Mesenchymal stem cell (in vitro differentiated cells and primary cell): Measurements from ENCODE around the gene SLC13A5.

Source experiments
- DNase-seq: peaks from one replicate; pipeline ENCODE4 v3.0.0-alpha.2; 2013
- H2AFZ ChIP-seq: one replicate; pipeline ENCODE4 v1.6.1; 2013; ENCODE audit warnings: low read depth, mild to moderate bottlenecking, control low read depth, inconsistent platforms, low read length, moderate library complexity
- H2AK5ac ChIP-seq: 2 replicates; pipeline ENCODE4 v1.6.1; 2013; ENCODE audit warnings: low read length, moderate library complexity, mild to moderate bottlenecking, inconsistent platforms; ENCODE audit not compliant: severe bottlenecking
- H2BK120ac ChIP-seq: one replicate; pipeline ENCODE4 v1.6.1; 2013; ENCODE audit warnings: low read depth, mild to moderate bottlenecking, inconsistent platforms, low read length, moderate library complexity
- H2BK12ac ChIP-seq, 2 experiments: one replicate each; pipeline ENCODE4 v1.6.1; 2013; ENCODE audit warnings: inconsistent platforms in 2 of 2, low read length in 2 of 2, mild to moderate bottlenecking in 2 of 2, moderate library complexity in 2 of 2, control low read depth in 1 of 2
- H2BK15ac ChIP-seq: one replicate; pipeline ENCODE4 v1.6.1; 2013; ENCODE audit warnings: mild to moderate bottlenecking, low read depth, inconsistent platforms; ENCODE audit not compliant: poor library complexity, severe bottlenecking
- H2BK5ac ChIP-seq: 2 replicates; pipeline ENCODE4 v1.6.1; 2013; ENCODE audit warnings: low read depth, mild to moderate bottlenecking, low read length, control low read depth, inconsistent platforms; ENCODE audit not compliant: poor library complexity, severe bottlenecking
- H3K14ac ChIP-seq, 2 experiments: one replicate each; pipeline ENCODE4 v1.6.1; 2013; ENCODE audit warnings: inconsistent platforms in 2 of 2, low read length in 2 of 2, control low read depth in 1 of 2, mild to moderate bottlenecking in 1 of 2, moderate library complexity in 1 of 2
- H3K18ac ChIP-seq, 2 experiments: one replicate each; pipeline ENCODE4 v1.6.1; 2013; ENCODE audit warnings: inconsistent platforms in 2 of 2, low read length in 2 of 2, control low read depth in 1 of 2, low read depth in 1 of 2, mild to moderate bottlenecking in 1 of 2
- H3K23ac ChIP-seq, 2 experiments: one replicate each; pipeline ENCODE4 v1.6.1; 2013; ENCODE audit warnings: inconsistent platforms in 2 of 2, low read length in 2 of 2, mild to moderate bottlenecking in 2 of 2, moderate library complexity in 2 of 2, control low read depth in 1 of 2
- H3K27ac ChIP-seq: 2 replicates; pipeline ENCODE4 v1.5.1; 2013; ENCODE audit warnings: mild to moderate bottlenecking, moderate library complexity, low read length, control low read depth, inconsistent platforms; ENCODE audit not compliant: poor library complexity, severe bottlenecking
- H3K27me3 ChIP-seq, 2 experiments: 2 replicates each; pipeline versions ENCODE4 v1.6.1 to v1.7.0; 2013; ENCODE audit warnings: low read length in 2 of 2, mild to moderate bottlenecking in 2 of 2, moderate library complexity in 2 of 2, control low read depth in 1 of 2, inconsistent platforms in 1 of 2; ENCODE audit not compliant: control insufficient read depth in 1 of 2, insufficient read depth in 1 of 2
- H3K36me3 ChIP-seq, 2 experiments: 2 replicates each; pipeline versions ENCODE4 v1.6.1 to v1.7.0; 2013; ENCODE audit warnings: low read length in 2 of 2, control low read depth in 1 of 2, inconsistent platforms in 1 of 2, low read depth in 1 of 2, mild to moderate bottlenecking in 1 of 2; ENCODE audit not compliant: insufficient read depth in 2 of 2, control insufficient read depth in 1 of 2
- H3K4ac ChIP-seq, 2 experiments: one replicate each; pipeline ENCODE4 v1.6.1; 2013; ENCODE audit warnings: inconsistent platforms in 2 of 2, low read length in 2 of 2, mild to moderate bottlenecking in 2 of 2, moderate library complexity in 2 of 2, control low read depth in 1 of 2, low read depth in 1 of 2
- H3K4me1 ChIP-seq: 2 replicates; pipeline ENCODE4 v1.6.1; 2013; ENCODE audit warnings: low read depth, low read length, control low read depth; ENCODE audit not compliant: control insufficient read depth, insufficient read depth
- H3K4me2 ChIP-seq: 2 replicates; pipeline ENCODE4 v1.6.1; 2013; ENCODE audit warnings: low read length, mild to moderate bottlenecking, inconsistent platforms; ENCODE audit not compliant: poor library complexity, severe bottlenecking
- H3K4me3 ChIP-seq, 2 experiments: 2 replicates each; pipeline versions ENCODE4 v1.5.1 to v1.7.0; 2013; ENCODE audit warnings: low read length in 2 of 2, mild to moderate bottlenecking in 2 of 2, control low read depth in 1 of 2, low read depth in 1 of 2; ENCODE audit not compliant: insufficient read depth in 1 of 2
- H3K79me1 ChIP-seq: replicated peaks from 2 replicates; pipeline ENCODE4 v1.6.1; 2013; ENCODE audit warnings: mild to moderate bottlenecking, control low read depth, low read length, inconsistent platforms; ENCODE audit not compliant: poor library complexity, severe bottlenecking
- H3K9ac ChIP-seq: 2 replicates; pipeline ENCODE4 v1.7.0; 2013; ENCODE audit warnings: mild to moderate bottlenecking, low read length, moderate library complexity
- H3K9me3 ChIP-seq: 2 replicates; pipeline ENCODE4 v1.7.0; 2013; ENCODE audit warnings: mild to moderate bottlenecking, low read length; ENCODE audit not compliant: control insufficient read depth
- H4K8ac ChIP-seq: one replicate; pipeline ENCODE4 v1.6.1; 2013; ENCODE audit warnings: inconsistent platforms, mild to moderate bottlenecking, low read length, moderate library complexity
- H4K91ac ChIP-seq: one replicate; pipeline ENCODE4 v1.6.1; 2013; ENCODE audit warnings: mild to moderate bottlenecking, low read length, inconsistent platforms
- WGBS: methylation state at CpG from one replicate; pipeline ENCODE4 v1.1.7; 2013; ENCODE audit warnings: mixed read lengths; 5-methylcytosine and 5-hydroxymethylcytosine counted together

SLC13A5 gene

DNA sequence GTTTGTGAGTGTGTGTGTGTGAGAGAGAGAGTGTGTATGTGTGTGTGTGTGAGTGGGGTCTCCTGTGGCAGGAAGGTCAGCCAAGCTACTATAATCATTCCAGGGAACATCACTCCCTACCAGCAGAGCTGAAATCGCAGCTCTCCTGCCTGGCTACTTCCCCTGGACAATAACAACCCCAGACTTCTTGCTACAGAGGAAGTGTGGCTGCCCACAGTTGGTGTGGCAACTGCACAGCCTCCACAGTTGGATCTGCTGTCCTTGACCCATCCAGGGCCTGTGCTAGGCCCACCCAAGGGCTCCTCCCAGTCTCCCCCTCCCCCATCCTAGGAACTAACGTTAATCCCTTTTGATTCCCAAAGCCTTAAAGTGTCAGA lies 1.5 kb downstream of the SLC13A5 start:
- H3K4me3 ChIP-seq = no peak overlapping the region
- WGBS = 65% methylated on average over 2 of the region's 2 CpGs
- no peak overlapping the region for H3K9ac ChIP-seq
- H2BK15ac ChIP-seq = no peak overlapping the region
- H4K8ac ChIP-seq = no peak overlapping the region
- peaks cover 10% of the 10 kb centered on the region for H3K9me3 ChIP-seq
- H3K4me1 ChIP-seq = peaks cover 9% of the 10 kb centered on the region
- DNase-seq = no peak
- no peak overlapping the region for H2BK120ac ChIP-seq
- H3K27ac ChIP-seq = no peak overlapping the region
- no peak overlapping the region for H3K4ac ChIP-seq
- no peak overlapping the region for H4K91ac ChIP-seq
- no peak overlapping the region for H3K14ac ChIP-seq
- no peak overlapping the region for H2BK5ac ChIP-seq
- H3K18ac ChIP-seq = no peak overlapping the region
- H2BK12ac ChIP-seq = no peak overlapping the region
- no peaks in the 10 kb centered on the region for H3K79me1 ChIP-seq
- no peak overlapping the region for H3K4me2 ChIP-seq
- H3K36me3 ChIP-seq = no peaks in the 10 kb centered on the region
- peaks cover 46 to 75% of the 10 kb centered on the region in 2 experiments for H3K27me3 ChIP-seq
- no peak overlapping the region for H3K23ac ChIP-seq
- no peak overlapping the region for H2AK5ac ChIP-seq
- H2AFZ ChIP-seq = no peak overlapping the region

DNA sequence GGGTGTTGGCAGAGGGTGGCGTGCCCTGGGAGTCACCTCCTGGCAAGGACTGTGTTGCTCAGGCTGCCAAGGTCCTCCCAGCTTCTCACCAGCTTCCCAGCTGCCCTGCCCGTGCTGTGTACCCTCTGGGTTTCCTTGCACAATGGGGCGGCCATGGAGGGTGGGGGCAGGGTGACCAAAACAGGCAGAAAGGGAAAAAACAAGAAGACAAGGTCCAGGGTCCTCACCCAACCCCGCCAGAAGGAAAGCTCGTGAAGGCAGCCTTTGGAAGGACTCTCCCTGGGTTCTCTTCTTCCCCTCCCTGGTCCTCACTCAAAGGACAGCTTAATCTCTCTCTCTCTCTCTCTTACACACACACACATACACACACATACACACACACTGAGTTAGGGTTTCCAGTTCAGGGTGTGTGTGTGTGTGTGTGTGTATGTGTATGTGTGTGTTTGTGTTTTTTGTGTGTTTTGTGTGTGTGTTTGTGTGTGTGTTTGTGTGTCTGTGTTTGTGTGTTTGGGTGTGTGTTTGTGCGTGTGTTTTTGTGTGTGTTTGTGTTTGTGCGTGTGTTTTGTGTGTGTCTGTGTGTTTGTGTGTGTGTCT lies 2.0 kb downstream of the SLC13A5 start:
- DNase-seq = no peak
- Histone ChIP-seq H3K9ac (no peak overlapping the region), H3K4me2 (no peak overlapping the region), H3K27me3 (peaks cover 46 to 79% of the 10 kb centered on the region in 2 experiments), H2BK120ac (no peak overlapping the region), H3K27ac (no peak overlapping the region), H2BK5ac (no peak overlapping the region), H2AK5ac (no peak overlapping the region), H3K23ac (no peak overlapping the region), H3K14ac (no peak overlapping the region), H3K18ac (no peak overlapping the region), H4K91ac (no peak overlapping the region), H2AFZ (no peak overlapping the region), H3K4ac (no peak overlapping the region), H2BK12ac (no peak overlapping the region), H2BK15ac (no peak overlapping the region), H3K36me3 (no peaks in the 10 kb centered on the region), H3K4me3 (no peak overlapping the region), H3K9me3 (peaks cover 9% of the 10 kb centered on the region), H3K79me1 (no peaks in the 10 kb centered on the region), H3K4me1 (peaks cover 9% of the 10 kb centered on the region), H4K8ac (no peak overlapping the region)
- 61% methylated on average over 7 of the region's 7 CpGs for WGBS

DNA sequence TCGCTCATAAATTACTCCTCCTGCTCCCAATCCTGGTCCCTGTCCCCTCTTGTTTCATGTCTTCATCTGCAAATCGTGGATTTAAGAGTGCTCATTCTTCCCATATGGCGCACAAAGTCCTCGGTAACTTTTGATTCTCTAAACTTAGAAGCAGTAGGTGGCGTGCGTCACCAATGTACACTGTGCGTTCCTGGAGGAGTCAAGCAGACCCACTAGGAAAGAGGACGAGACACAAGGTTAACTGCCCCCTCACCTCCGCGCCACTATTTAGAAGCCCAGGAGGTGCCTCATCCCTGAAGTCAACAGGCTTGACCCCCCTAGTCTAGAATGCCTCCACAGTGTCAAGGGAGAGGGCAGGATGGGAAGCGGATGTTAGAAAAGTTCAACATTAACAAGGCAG lies 2.9 kb downstream of the SLC13A5 start:
- no peak overlapping the region for H3K23ac ChIP-seq
- H2BK15ac ChIP-seq = no peak overlapping the region
- no peak overlapping the region for H2BK12ac ChIP-seq
- no peak overlapping the region for H3K18ac ChIP-seq
- 88% methylated on average over 8 of the region's 11 CpGs for WGBS
- H3K14ac ChIP-seq = no peak overlapping the region
- H3K4me3 ChIP-seq = no peak overlapping the region
- H3K4me2 ChIP-seq = no peak overlapping the region
- peaks cover 9% of the 10 kb centered on the region for H3K9me3 ChIP-seq
- DNase-seq = no peak
- no peak overlapping the region for H4K8ac ChIP-seq
- no peaks in the 10 kb centered on the region for H3K36me3 ChIP-seq
- H3K4me1 ChIP-seq = peaks cover 9% of the 10 kb centered on the region
- H2BK120ac ChIP-seq = no peak overlapping the region
- no peak overlapping the region for H4K91ac ChIP-seq
- no peak overlapping the region for H3K27ac ChIP-seq
- no peak overlapping the region for H3K4ac ChIP-seq
- peaks cover 48 to 84% of the 10 kb centered on the region in 2 experiments for H3K27me3 ChIP-seq
- no peak overlapping the region for H2AK5ac ChIP-seq
- no peak overlapping the region for H2AFZ ChIP-seq
- H3K79me1 ChIP-seq = no peaks in the 10 kb centered on the region
- H2BK5ac ChIP-seq = no peak overlapping the region
- H3K9ac ChIP-seq = no peak overlapping the region

GRCh38 chr17:6708357-6708961 lies 4.7 kb downstream of the SLC13A5 start:
- Histone ChIP-seq H2AK5ac (no peak overlapping the region), H2BK12ac (no peak overlapping the region), H3K9me3 (no peaks in the 10 kb centered on the region), H2BK120ac (no peak overlapping the region), H3K23ac (no peak overlapping the region), H4K91ac (no peak overlapping the region), H3K79me1 (no peaks in the 10 kb centered on the region), H3K9ac (no peak overlapping the region), H2BK5ac (no peak overlapping the region), H2AFZ (no peak overlapping the region), H3K4me1 (peaks cover 6% of the 10 kb centered on the region), H3K27me3 (peaks cover 42 to 86% of the 10 kb centered on the region in 2 experiments), H3K4me2 (no peak overlapping the region), H2BK15ac (no peak overlapping the region), H3K14ac (no peak overlapping the region), H3K27ac (no peak overlapping the region), H3K36me3 (no peaks in the 10 kb centered on the region), H3K4ac (no peak overlapping the region), H4K8ac (no peak overlapping the region), H3K4me3 (no peak overlapping the region), H3K18ac (no peak overlapping the region)
- no peak for DNase-seq
- WGBS = 91% methylated on average over 11 of the region's 12 CpGs
